NCI-H774 (cell line): ENCODE measurements around the gene ZNF529.

Source experiments
- DNase-seq: peaks from one replicate; lab custom pipeline; 2025; lab: John Stamatoyannopoulos, UW

ZNF529 gene

DNA sequence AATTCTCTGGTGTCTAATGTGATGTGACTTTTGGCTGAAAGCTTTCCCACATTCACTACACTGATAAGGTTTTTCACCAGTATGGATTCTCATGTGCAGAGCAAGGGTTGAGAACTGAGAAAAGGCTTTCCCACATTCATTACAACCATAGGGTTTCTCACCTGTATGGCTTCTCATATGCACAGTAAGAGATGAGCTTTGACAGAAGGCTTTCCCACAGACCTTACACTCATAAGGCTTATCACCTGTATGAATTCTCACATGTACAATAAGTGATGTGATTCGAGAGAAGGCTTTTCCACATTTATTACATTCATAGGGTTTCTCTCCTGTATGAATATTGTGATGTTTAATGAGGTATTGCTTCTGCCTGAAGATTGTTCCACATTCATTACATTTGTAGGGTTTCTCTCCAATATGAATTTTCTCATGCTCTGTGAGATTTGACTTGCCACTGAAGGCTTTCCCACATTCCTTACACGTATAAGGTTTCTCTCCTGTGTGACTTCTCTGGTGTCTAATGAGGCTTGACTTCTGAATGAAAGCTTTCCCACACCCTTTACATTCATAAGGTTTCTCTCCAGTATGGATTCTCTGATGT, 59.0 kb downstream of the ZNF529 start:
- no peak for DNase-seq

DNA sequence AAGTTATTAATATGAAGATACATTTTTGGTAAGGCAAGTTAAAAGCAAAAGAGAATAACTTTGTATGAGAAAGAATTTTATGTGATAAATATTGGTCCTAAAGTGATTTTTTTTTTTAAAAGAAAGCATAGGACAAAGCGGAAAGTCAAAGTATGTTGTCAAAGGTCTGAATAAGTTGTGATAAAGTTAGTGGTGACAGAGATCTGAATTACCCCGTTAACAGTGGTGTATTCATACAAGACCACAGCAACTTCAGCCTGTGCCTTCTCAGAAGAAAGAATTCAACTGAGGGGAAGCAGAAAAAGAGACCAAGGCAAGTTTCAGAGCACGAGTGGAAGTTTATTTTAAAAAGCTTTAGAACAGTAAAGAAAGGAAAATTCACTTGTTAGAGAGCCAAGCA, 64.8 kb downstream of the ZNF529 start:
- no peak for DNase-seq

GRCh38 chr19:36501973-36502372, 71.1 kb downstream of the ZNF529 start:
- DNase-seq = no peak

DNA sequence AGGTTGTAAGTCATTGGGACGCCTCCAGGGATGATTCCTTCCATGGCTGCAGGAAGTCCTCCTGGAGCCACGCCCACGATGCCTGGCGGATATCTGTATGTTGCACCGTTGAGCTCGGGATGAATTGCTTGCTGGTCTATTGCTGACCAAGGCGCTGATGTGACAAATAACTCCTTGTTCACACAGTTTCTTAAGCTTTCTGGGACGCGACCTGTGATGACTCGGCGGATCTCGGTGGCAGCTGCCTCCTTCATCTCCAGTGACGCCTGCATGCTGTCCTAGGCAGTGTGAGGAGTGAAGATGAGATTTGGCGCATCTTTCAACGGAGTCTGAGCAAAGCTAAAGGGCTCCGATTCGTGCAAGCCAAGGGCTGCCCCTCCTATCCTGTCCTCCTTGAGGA, 76.1 kb downstream of the ZNF529 start:
- no peak for DNase-seq
